CD14-positive monocyte (primary cell): ENCODE data around the gene PMM2. TPM values are rescaled to one million over a fixed set of nuclear protein-coding genes. Genes with fewer than 3 reads are reported as not detected.

Experiments used
- DNase-seq, 3 donors: peaks; one replicate each; pipeline ENCODE4 v3.0.0-alpha.2; 2011 to 2022
- H2AFZ ChIP-seq: 2 replicates; pipeline ENCODE4 v1.6.0; 2012; ENCODE audit warnings: mild to moderate bottlenecking, low read depth, low read length, inconsistent platforms; ENCODE audit not compliant: insufficient read depth, poor library complexity, severe bottlenecking
- H3K27ac ChIP-seq, 2 donors: 1 replicate in 1 of 2; 2 replicates in 1 of 2; pipeline ENCODE4 v1.5.1; 2012 to 2013; ENCODE audit warnings: low read length in 2 of 2, control low read depth in 1 of 2, inconsistent platforms in 1 of 2, low read depth in 1 of 2, mild to moderate bottlenecking in 1 of 2
- H3K27me3 ChIP-seq, 2 donors: one replicate each; pipeline versions ENCODE4 v1.6.0 to v1.6.1; 2011 to 2013; ENCODE audit warnings: low read length in 2 of 2; ENCODE audit not compliant: control insufficient read depth in 2 of 2, insufficient read depth in 2 of 2
- H3K36me3 ChIP-seq, 2 donors: replicated peaks in 1 of 2; 1 replicate in 1 of 2; 2 replicates in 1 of 2; pipeline versions ENCODE4 v1.5.1 to v1.6.1; 2012 to 2013; ENCODE audit warnings: low read length in 2 of 2, control low read depth in 1 of 2, inconsistent platforms in 1 of 2, mild to moderate bottlenecking in 1 of 2; ENCODE audit not compliant: insufficient read depth in 2 of 2, control insufficient read depth in 1 of 2
- H3K4me1 ChIP-seq, 2 donors: 1 replicate in 1 of 2; 2 replicates in 1 of 2; pipeline versions ENCODE4 v1.5.1 to v1.6.1; 2012 to 2013; ENCODE audit warnings: low read length in 2 of 2, control low read depth in 1 of 2, inconsistent platforms in 1 of 2, mild to moderate bottlenecking in 1 of 2, moderate library complexity in 1 of 2; ENCODE audit not compliant: insufficient read depth in 2 of 2, control insufficient read depth in 1 of 2
- H3K4me2 ChIP-seq: replicated peaks from 2 replicates; pipeline ENCODE3; 2012; ENCODE audit warnings: low read length, moderate library complexity, mild to moderate bottlenecking; ENCODE audit not compliant: poor library complexity, severe bottlenecking; ENCODE audit errors: extremely low read depth
- H3K4me3 ChIP-seq, 3 experiments: fragments of 200-600 bp in 1 of 3; sonication (generic) in 1 of 3; replicated peaks in 1 of 3; 1 replicate in 2 of 3; 2 replicates in 1 of 3; pipeline ENCODE4 v1.5.1; 2011 to 2013; ENCODE audit warnings: low read length in 3 of 3, mild to moderate bottlenecking in 3 of 3, control low read depth in 2 of 3, low read depth in 2 of 3, inconsistent platforms in 1 of 3, moderate library complexity in 1 of 3
- H3K79me2 ChIP-seq: 2 replicates; pipeline ENCODE4 v1.6.0; 2012; ENCODE audit warnings: mild to moderate bottlenecking, control low read depth, inconsistent platforms, low read length, moderate library complexity; ENCODE audit not compliant: insufficient read depth
- H3K9ac ChIP-seq: 2 replicates; pipeline ENCODE4 v1.6.0; 2017; ENCODE audit warnings: low read length, mild to moderate bottlenecking; ENCODE audit not compliant: insufficient read depth, poor library complexity, severe bottlenecking
- H3K9me3 ChIP-seq, 2 donors: replicated peaks in 1 of 2; 1 replicate in 1 of 2; 2 replicates in 1 of 2; pipeline versions ENCODE4 v1.5.1 to v1.6.1; 2012 to 2013; ENCODE audit warnings: low read length in 2 of 2, control low read depth in 1 of 2; ENCODE audit not compliant: control insufficient read depth in 1 of 2, insufficient read depth in 1 of 2
- H4K20me1 ChIP-seq: 2 replicates; pipeline ENCODE4 v1.6.0; 2012; ENCODE audit warnings: mild to moderate bottlenecking, low read length, control low read depth, moderate library complexity; ENCODE audit not compliant: insufficient read depth
- H3K27ac Mint-ChIP-seq, 7 donors: one replicate each; pipeline ENCODE4 v1.8.0; 2020; ENCODE audit warnings: mild to moderate bottlenecking in 7 of 7, mixed read lengths in 7 of 7, moderate library complexity in 6 of 7, inconsistent platforms in 2 of 7
- H3K27me3 Mint-ChIP-seq, 3 donors: one replicate each; pipeline ENCODE4 v1.8.0; 2021 to 2022; ENCODE audit warnings: low read depth in 3 of 3, mild to moderate bottlenecking in 3 of 3, mixed read lengths in 3 of 3, moderate library complexity in 3 of 3, inconsistent platforms in 1 of 3
- H3K36me3 Mint-ChIP-seq, 2 donors: one replicate each; pipeline ENCODE4 v1.8.0; 2020; ENCODE audit warnings: mixed read lengths in 2 of 2, inconsistent platforms in 1 of 2, mild to moderate bottlenecking in 1 of 2
- H3K4me1 Mint-ChIP-seq: one replicate; pipeline ENCODE4 v1.8.0; 2020; ENCODE audit warnings: mild to moderate bottlenecking, mixed read lengths
- H3K4me3 Mint-ChIP-seq, 2 donors: one replicate each; pipeline ENCODE4 v1.8.0; 2020; ENCODE audit warnings: mild to moderate bottlenecking in 2 of 2, mixed read lengths in 2 of 2, moderate library complexity in 1 of 2
- H3K9me3 Mint-ChIP-seq, 7 donors: one replicate each; pipeline ENCODE4 v1.8.0; 2020 to 2022; ENCODE audit warnings: mixed read lengths in 7 of 7, mild to moderate bottlenecking in 6 of 7, moderate library complexity in 6 of 7, inconsistent platforms in 2 of 7
- WGBS: methylation state at CpG from one replicate; pipeline ENCODE4 v1.1.5; 2013; ENCODE audit warnings: missing lambda C conversion rate; ENCODE audit not compliant: insufficient coverage; 5-methylcytosine and 5-hydroxymethylcytosine counted together
- intact Hi-C, 2 donors: fragments of 100-400 bp; cut with micrococcal nuclease; formaldehyde crosslinking; loops; one replicate each; pipeline versions ENCODE4 v1.15.0 to v1.15.1; 2023
- polyA plus RNA-seq, 3 donors: library from polyadenylated mRNA; depleted of rRNA in 1 of 3; unstranded in 2 of 3; stranded (reverse) in 1 of 3; fragments of 300-500 nt in 2 of 3; fragments of >200 nt in 1 of 3; fragmentation: Illumina TruSeq in 2 of 3; gene quantifications; 1 replicate in 2 of 3; 2 replicates in 1 of 3; pipeline ENCODE4 v1.2.3, GENCODE V29; 2012 to 2021
- TF ChIP-seq, protein P1 (sequence below): fragments of 200-600 bp; IDR thresholded peaks from one replicate; pipeline ENCODE4 v1.8.0; 2022; ENCODE audit warnings: antibody characterized with exemption, mild to moderate bottlenecking

PMM2 gene
- polyA plus RNA-seq, 3 donors, result 15.2 to 22.9 (median 17.8) TPM

DNA sequence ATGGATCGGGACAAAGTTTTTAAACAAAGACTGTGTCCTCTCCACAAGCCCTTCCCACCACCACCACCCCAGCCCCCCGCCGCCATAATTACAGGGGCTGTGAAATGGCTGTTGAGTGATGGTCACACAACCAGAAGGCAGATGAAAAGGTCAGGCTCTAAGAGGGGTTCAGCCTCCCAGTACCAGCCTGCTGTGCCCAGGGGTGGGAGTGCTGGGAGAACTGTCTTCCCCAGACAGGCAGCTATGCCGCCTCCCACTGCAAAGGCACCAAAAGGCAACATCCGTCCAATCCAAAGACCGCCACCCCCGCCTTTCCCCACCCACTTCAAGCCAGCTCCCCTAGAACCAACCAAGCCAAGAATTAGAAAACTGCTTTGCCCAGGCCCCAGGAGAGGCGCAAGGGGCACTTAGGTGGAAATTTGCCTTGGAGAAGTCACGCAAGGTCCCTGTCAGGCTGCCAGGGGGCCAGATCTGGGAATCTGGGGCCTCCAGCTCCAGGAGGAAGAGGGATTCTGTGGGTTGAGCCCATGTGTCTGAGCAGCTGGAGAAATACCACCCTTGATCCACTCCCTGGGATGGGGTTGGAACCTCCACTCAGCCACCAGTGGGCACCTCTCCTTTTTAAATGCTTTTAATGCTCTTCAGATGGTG is 56.8 kb downstream of the PMM2 start:
- Histone ChIP-seq H3K4me1 (peaks cover 15 to 18% of the 10 kb centered on the region in 2 donors), H3K79me2 (peaks cover 11% of the 10 kb centered on the region), H3K4me2 (no peak overlapping the region), H2AFZ (no peak overlapping the region), H3K9ac (no peak overlapping the region), H3K36me3 (peaks cover 48 to 79% of the 10 kb centered on the region in 2 donors), H4K20me1 (peaks cover 44% of the 10 kb centered on the region), H3K27me3 (no peaks in the 10 kb centered on the region), H3K9me3 (no peaks in the 10 kb centered on the region), H3K4me3 (no peak overlapping the region), H3K27ac (no peak overlapping the region)
- Mint-ChIP-seq H3K36me3 (peaks cover 75 to 96% of the 10 kb centered on the region in 2 donors), H3K27ac (no peak overlapping the region), H3K9me3 (peaks cover 0 to 4% (median 0%) of the 10 kb centered on the region in 7 donors), H3K4me3 (no peak overlapping the region), H3K27me3 (peaks cover 0 to 6% (median 3%) of the 10 kb centered on the region in 3 donors), H3K4me1 (peaks cover 24% of the 10 kb centered on the region)
- intact Hi-C loops, result no loop called here
- no peak for DNase-seq
- WGBS, result no CpG with 5 or more reads among the region's 9 CpGs
- TF ChIP-seq, protein P1, sequence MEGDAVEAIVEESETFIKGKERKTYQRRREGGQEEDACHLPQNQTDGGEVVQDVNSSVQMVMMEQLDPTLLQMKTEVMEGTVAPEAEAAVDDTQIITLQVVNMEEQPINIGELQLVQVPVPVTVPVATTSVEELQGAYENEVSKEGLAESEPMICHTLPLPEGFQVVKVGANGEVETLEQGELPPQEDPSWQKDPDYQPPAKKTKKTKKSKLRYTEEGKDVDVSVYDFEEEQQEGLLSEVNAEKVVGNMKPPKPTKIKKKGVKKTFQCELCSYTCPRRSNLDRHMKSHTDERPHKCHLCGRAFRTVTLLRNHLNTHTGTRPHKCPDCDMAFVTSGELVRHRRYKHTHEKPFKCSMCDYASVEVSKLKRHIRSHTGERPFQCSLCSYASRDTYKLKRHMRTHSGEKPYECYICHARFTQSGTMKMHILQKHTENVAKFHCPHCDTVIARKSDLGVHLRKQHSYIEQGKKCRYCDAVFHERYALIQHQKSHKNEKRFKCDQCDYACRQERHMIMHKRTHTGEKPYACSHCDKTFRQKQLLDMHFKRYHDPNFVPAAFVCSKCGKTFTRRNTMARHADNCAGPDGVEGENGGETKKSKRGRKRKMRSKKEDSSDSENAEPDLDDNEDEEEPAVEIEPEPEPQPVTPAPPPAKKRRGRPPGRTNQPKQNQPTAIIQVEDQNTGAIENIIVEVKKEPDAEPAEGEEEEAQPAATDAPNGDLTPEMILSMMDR, result no peak

DNA sequence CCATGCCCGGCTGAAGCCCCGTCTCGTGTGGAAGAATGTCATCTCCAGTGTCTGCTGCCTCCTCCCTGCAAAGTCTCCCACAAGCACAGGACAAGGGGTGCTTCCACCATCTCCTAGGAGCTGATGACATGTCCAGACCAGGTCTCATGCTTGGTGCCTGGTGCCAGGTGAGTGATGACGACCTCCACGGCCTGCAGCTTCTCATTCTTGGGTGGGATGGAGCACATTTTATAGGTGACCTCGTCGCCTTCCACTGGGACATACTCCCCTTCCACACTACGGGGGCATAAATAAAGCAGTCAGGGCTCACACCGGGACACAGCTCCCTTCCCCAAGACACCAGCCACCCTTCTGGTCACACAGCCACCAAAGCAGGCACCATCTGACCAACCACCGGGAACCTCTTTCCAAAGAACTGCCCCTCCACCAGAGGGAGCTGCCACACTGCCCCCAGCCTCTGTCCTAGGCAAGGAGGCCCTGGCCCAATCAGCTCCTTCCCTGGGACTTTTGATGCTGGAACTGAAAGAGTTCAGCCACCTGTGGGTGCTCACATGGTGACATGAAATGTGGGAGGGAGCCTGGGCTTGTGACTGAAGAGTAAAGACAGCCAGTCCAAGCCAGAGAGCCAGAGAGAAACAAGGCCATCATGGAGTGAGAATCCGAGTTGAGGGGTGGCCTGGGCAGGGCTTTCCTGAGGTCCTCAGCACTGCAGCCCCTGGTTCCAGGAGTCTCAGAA is 57.6 kb downstream of the PMM2 start:
- intact Hi-C loops, result no loop called here
- Mint-ChIP-seq H3K36me3 (peaks cover 70 to 95% of the 10 kb centered on the region in 2 donors), H3K4me1 (peaks cover 16% of the 10 kb centered on the region), H3K9me3 (peaks cover 0 to 4% (median 0%) of the 10 kb centered on the region in 7 donors), H3K27me3 (peaks cover 0 to 6% (median 3%) of the 10 kb centered on the region in 3 donors), H3K4me3 (no peak overlapping the region), H3K27ac (peak overlapping the region in 2 of 7 donors; percentile 36 to 42)
- H2AFZ ChIP-seq, result no peak overlapping the region
- 96% methylated on average over 6 of the region's 11 CpGs for WGBS
- H3K36me3 ChIP-seq, result peaks cover 48 to 79% of the 10 kb centered on the region in 2 donors
- H3K27me3 ChIP-seq, result no peaks in the 10 kb centered on the region
- peaks cover 7 to 10% of the 10 kb centered on the region in 2 donors for H3K4me1 ChIP-seq
- no peak overlapping the region for H3K27ac ChIP-seq
- no peak for DNase-seq
- no peak overlapping the region for H3K4me2 ChIP-seq
- H3K79me2 ChIP-seq, result peaks cover 17% of the 10 kb centered on the region
- TF ChIP-seq, protein P1, result no peak
- no peak overlapping the region for H3K4me3 ChIP-seq
- peaks cover 44% of the 10 kb centered on the region for H4K20me1 ChIP-seq
- no peak overlapping the region for H3K9ac ChIP-seq
- H3K9me3 ChIP-seq, result no peaks in the 10 kb centered on the region
